Nephron (organoid): ENCODE data around the gene NRCAM.

Experiments used
- H3K27ac Mint-ChIP-seq, 3 experiments: 2 replicates each; pipeline ENCODE4 v1.8.0; 2020; ENCODE audit warnings: mixed read lengths in 3 of 3, mild to moderate bottlenecking in 2 of 3, moderate library complexity in 1 of 3
- H3K27me3 Mint-ChIP-seq: 2 replicates; pipeline ENCODE4 v1.8.0; 2021; ENCODE audit warnings: low read depth, mild to moderate bottlenecking, moderate library complexity, mixed read lengths
- H3K36me3 Mint-ChIP-seq: 2 replicates; pipeline ENCODE4 v1.8.0; 2020; ENCODE audit warnings: low read depth, mixed read lengths
- H3K4me1 Mint-ChIP-seq: 2 replicates; pipeline ENCODE4 v1.8.0; 2020; ENCODE audit warnings: mixed read lengths
- H3K4me3 Mint-ChIP-seq, 3 experiments: 2 replicates each; pipeline ENCODE4 v1.8.0; 2020; ENCODE audit warnings: mild to moderate bottlenecking in 3 of 3, mixed read lengths in 3 of 3, moderate library complexity in 2 of 3
- H3K9me3 Mint-ChIP-seq: 2 replicates; pipeline ENCODE4 v1.8.0; 2020; ENCODE audit warnings: mixed read lengths
- CTCF ChIP-seq, 3 experiments: fragments of 200-600 bp; sonication (generic); IDR thresholded peaks; one replicate each; pipeline ENCODE4 v1.5.0; 2021; ENCODE audit warnings: antibody characterized with exemption in 3 of 3; ENCODE audit not compliant: unreplicated experiment in 3 of 3

The NRCAM gene

GRCh38 chr7:108142675-108143259, 313.5 kb downstream of the NRCAM start:
- Mint-ChIP-seq H3K4me3 (no peak overlapping the region), H3K27me3 (peaks cover 7% of the 10 kb centered on the region), H3K4me1 (no peaks in the 10 kb centered on the region), H3K36me3 (no peaks in the 10 kb centered on the region), H3K9me3 (no peaks in the 10 kb centered on the region), H3K27ac (peak overlapping the region in 2 of 3 experiments; percentile 1 to 17)
- no peak for TF ChIP-seq CTCF (IDR thresholded peaks at IDR 0.05; ENCODE audit: unreplicated experiment in 3 of 3)

GRCh38 chr7:108142180-108142579, 314.1 kb downstream of the NRCAM start:
- Mint-ChIP-seq H3K4me1 (no peaks in the 10 kb centered on the region), H3K4me3 (no peak overlapping the region), H3K9me3 (no peaks in the 10 kb centered on the region), H3K36me3 (no peaks in the 10 kb centered on the region), H3K27ac (no peak overlapping the region), H3K27me3 (peaks cover 7% of the 10 kb centered on the region)
- TF ChIP-seq CTCF (IDR thresholded peaks at IDR 0.05; ENCODE audit: unreplicated experiment in 3 of 3) = no peak

- Mint-ChIP-seq H3K36me3 (no peaks in the 10 kb centered on the region), H3K27ac (no peak overlapping the region), H3K9me3 (no peaks in the 10 kb centered on the region), H3K4me1 (no peaks in the 10 kb centered on the region), H3K4me3 (no peak overlapping the region), H3K27me3 (peaks cover 3% of the 10 kb centered on the region)
- TF ChIP-seq CTCF (IDR thresholded peaks at IDR 0.05; ENCODE audit: unreplicated experiment in 3 of 3) = no peak
These were observed 315.6 kb downstream of the NRCAM start for GRCh38 chr7:108140671-108141070.

GRCh38 chr7:108138911-108139310, 317.3 kb downstream of the NRCAM start:
- Mint-ChIP-seq H3K4me1 (no peaks in the 10 kb centered on the region), H3K27ac (no peak overlapping the region), H3K27me3 (peaks cover 3% of the 10 kb centered on the region), H3K36me3 (no peaks in the 10 kb centered on the region), H3K4me3 (no peak overlapping the region), H3K9me3 (no peaks in the 10 kb centered on the region)
- no peak for TF ChIP-seq CTCF (IDR thresholded peaks at IDR 0.05; ENCODE audit: unreplicated experiment in 3 of 3)

GRCh38 chr7:108137993-108138392, 318.2 kb downstream of the NRCAM start:
- peaks cover 6% of the 10 kb centered on the region for H3K27me3 Mint-ChIP-seq
- TF ChIP-seq CTCF (IDR thresholded peaks at IDR 0.05; ENCODE audit: unreplicated experiment in 3 of 3) = no peak
- H3K36me3 Mint-ChIP-seq = no peaks in the 10 kb centered on the region
- no peak overlapping the region for H3K27ac Mint-ChIP-seq
- H3K4me1 Mint-ChIP-seq = no peaks in the 10 kb centered on the region
- H3K4me3 Mint-ChIP-seq = no peak overlapping the region
- H3K9me3 Mint-ChIP-seq = no peaks in the 10 kb centered on the region

GRCh38 chr7:108137040-108137439, 319.2 kb downstream of the NRCAM start:
- TF ChIP-seq CTCF (IDR thresholded peaks at IDR 0.05; ENCODE audit: unreplicated experiment in 3 of 3) = no peak
- no peaks in the 10 kb centered on the region for H3K36me3 Mint-ChIP-seq
- H3K4me3 Mint-ChIP-seq = no peak overlapping the region
- no peak overlapping the region for H3K27ac Mint-ChIP-seq
- H3K9me3 Mint-ChIP-seq = no peaks in the 10 kb centered on the region
- H3K4me1 Mint-ChIP-seq = peaks cover 3% of the 10 kb centered on the region
- H3K27me3 Mint-ChIP-seq = peaks cover 6% of the 10 kb centered on the region
